ENCODE results near the gene SULT1A3. TPM values are rescaled to one million over a fixed set of nuclear protein-coding genes. Genes with fewer than 3 reads are reported as not detected.
"Not testable (repeated sequence)": the region's sequence is repeated elsewhere in the genome, so short reads cannot be mapped to it uniquely, and the experiment has no call there.

The SULT1A3 gene
- 46.4 TPM for polyA plus RNA-seq
- long read RNA-seq, donor 1, transcript SULT1A3-201 (8 exons, 1,097 nt), result major isoform, 20 of 29 reads
- long read RNA-seq, donor 1, partial matches to known transcripts, result 8 of 29 reads
- long read RNA-seq, donor 1, other reads (novel, unspliced or antisense), result 0 of 29 reads
- long read RNA-seq, donor 2, transcript SULT1A3-201 (8 exons, 1,097 nt), result major isoform, 51 of 82 reads
- long read RNA-seq, donor 2, partial matches to known transcripts, result 29 of 82 reads
- long read RNA-seq, donor 2, other reads (novel, unspliced or antisense), result 0 of 82 reads
- long read RNA-seq, donor 3, result 0 reads
- long read RNA-seq, donor 4, partial matches to known transcripts, result 0 of 4 reads
- long read RNA-seq, donor 4, other reads (novel, unspliced or antisense), result 0 of 4 reads
- long read RNA-seq, donor 5, transcript SULT1A3-201 (8 exons, 1,097 nt), result major isoform, 6 of 6 reads
- long read RNA-seq, donor 5, partial matches to known transcripts, result 0 of 6 reads
- long read RNA-seq, donor 5, other reads (novel, unspliced or antisense), result 0 of 6 reads
- long read RNA-seq, donor 6, transcript SULT1A3-201 (8 exons, 1,097 nt), result major isoform, 46 of 68 reads
- long read RNA-seq, donor 6, partial matches to known transcripts, result 21 of 68 reads
- long read RNA-seq, donor 6, other reads (novel, unspliced or antisense), result 0 of 68 reads
- long read RNA-seq, donor 7, transcript SULT1A3-201 (8 exons, 1,097 nt), result major isoform, 7 of 8 reads
- long read RNA-seq, donor 7, partial matches to known transcripts, result 0 of 8 reads
- long read RNA-seq, donor 7, other reads (novel, unspliced or antisense), result 0 of 8 reads
- long read RNA-seq, donor 8, transcript SULT1A3-201 (8 exons, 1,097 nt), result major isoform, 54 of 56 reads
- long read RNA-seq, donor 8, partial matches to known transcripts, result 0 of 56 reads
- long read RNA-seq, donor 8, other reads (novel, unspliced or antisense), result 0 of 56 reads
- long read RNA-seq, donor 9, transcript SULT1A3-201 (8 exons, 1,097 nt), result major isoform, 32 of 32 reads
- long read RNA-seq, donor 9, partial matches to known transcripts, result 0 of 32 reads
- long read RNA-seq, donor 9, other reads (novel, unspliced or antisense), result 0 of 32 reads
- long read RNA-seq, donor 10, transcript SULT1A3-201 (8 exons, 1,097 nt), result major isoform, 33 of 39 reads
- long read RNA-seq, donor 10, partial matches to known transcripts, result 6 of 39 reads
- long read RNA-seq, donor 10, other reads (novel, unspliced or antisense), result 0 of 39 reads
- long read RNA-seq, donor 11, transcript SULT1A3-201 (8 exons, 1,097 nt), result major isoform, 17 of 17 reads
- long read RNA-seq, donor 11, partial matches to known transcripts, result 0 of 17 reads
- long read RNA-seq, donor 11, other reads (novel, unspliced or antisense), result 0 of 17 reads

DNA sequence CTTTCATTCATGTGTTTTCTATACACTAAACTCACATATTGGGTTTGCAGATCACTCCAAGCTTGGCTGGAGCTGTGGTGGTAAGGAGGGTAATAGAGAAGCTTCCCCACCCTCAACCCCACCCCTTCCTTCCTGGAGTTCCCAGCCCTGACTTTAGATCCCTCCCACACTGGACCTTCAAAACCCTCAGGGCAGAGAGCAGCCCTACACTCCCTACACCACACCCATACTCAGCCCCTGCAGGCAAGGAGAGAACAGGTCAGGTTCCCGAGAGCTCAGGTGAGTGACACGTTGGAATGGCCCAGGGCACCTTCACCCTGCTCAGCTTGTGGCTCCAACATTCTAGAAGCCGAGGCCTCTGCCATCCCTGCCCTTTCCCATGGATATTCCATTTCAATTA lies at the start of gene SULT1A3:
Gene SULT1A3 (plus strand): TSS at position 207 of the 400 bp plus-strand sequence. CDS start 1,474 bp downstream, outside the sequence.
- not testable (repeated sequence) for H3K9me3 ChIP-seq (ENCODE audit: control insufficient read depth, low read depth, low read length); H3K4me1 ChIP-seq (ENCODE audit: control insufficient read depth, insufficient read depth, low read length); H3K27me3 ChIP-seq (ENCODE audit: control insufficient read depth, insufficient read depth, low read length); DNase-seq; H3K27ac ChIP-seq (ENCODE audit: low read length); H3K36me3 ChIP-seq (ENCODE audit: control insufficient read depth, insufficient read depth, low read length); H3K4me3 ChIP-seq (ENCODE audit: low read length)
- no CpG with 5 or more reads among the region's 3 CpGs for WGBS (ENCODE audit: insufficient coverage, low lambda C conversion rate)

DNA sequence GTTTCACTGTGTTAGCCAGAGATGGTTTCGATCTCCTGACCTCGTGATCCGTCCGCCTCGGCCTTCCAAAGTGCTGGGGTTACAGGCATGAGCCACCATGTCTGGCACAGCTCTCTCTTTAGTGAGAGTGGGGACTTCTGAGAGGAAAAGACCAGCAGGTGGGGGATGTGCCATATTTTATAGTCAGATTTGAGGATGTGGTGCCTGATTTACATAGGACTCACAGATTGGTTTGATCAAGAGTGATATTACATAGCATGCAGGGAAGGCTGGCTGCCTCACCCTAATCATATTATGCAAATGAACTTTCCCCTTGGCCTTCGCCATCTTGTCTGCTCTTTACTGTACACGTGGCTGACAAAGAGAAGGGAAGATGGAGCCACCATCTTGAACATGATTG lies 48.0 kb upstream of the SULT1A3 start:
- Histone ChIP-seq H3K27ac (ENCODE audit: low read length) (no peak overlapping the region), H3K4me3 (ENCODE audit: low read length) (no peak overlapping the region), H3K27me3 (ENCODE audit: control insufficient read depth, insufficient read depth, low read length) (no peaks in the 10 kb centered on the region), H3K36me3 (ENCODE audit: control insufficient read depth, insufficient read depth, low read length) (no peaks in the 10 kb centered on the region), H3K9me3 (ENCODE audit: control insufficient read depth, low read depth, low read length) (peaks cover 9% of the 10 kb centered on the region), H3K4me1 (ENCODE audit: control insufficient read depth, insufficient read depth, low read length) (no peaks in the 10 kb centered on the region)
- WGBS (ENCODE audit: insufficient coverage, low lambda C conversion rate), result no CpG with 5 or more reads among the region's 7 CpGs
- DNase-seq, result no peak

DNA sequence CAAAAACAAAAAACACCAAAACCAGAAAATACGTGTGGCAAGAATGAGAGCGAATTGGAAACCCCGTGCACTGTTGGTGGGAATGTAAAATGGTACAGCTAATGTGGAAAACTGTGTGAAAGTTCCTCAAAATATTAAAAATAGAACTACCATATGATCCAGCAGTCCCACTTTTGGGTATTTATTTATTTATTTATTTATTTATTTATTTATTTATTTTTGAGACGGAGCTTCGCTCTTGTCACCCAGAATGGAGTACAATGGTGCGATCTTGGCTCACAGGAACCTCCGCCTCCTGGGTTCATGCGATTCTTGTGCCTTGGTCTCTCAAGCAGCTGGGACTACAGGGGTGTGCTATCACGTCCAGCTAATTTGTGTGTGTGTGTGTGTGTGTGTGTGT lies 46.5 kb upstream of the SULT1A3 start:
- no peaks in the 10 kb centered on the region for H3K27me3 ChIP-seq (ENCODE audit: control insufficient read depth, insufficient read depth, low read length)
- no CpG with 5 or more reads among the region's 9 CpGs for WGBS (ENCODE audit: insufficient coverage, low lambda C conversion rate)
- H3K36me3 ChIP-seq (ENCODE audit: control insufficient read depth, insufficient read depth, low read length), result no peaks in the 10 kb centered on the region
- H3K4me1 ChIP-seq (ENCODE audit: control insufficient read depth, insufficient read depth, low read length), result no peaks in the 10 kb centered on the region
- no peak overlapping the region for H3K4me3 ChIP-seq (ENCODE audit: low read length)
- DNase-seq, result no peak
- peaks cover 9% of the 10 kb centered on the region for H3K9me3 ChIP-seq (ENCODE audit: control insufficient read depth, low read depth, low read length)
- H3K27ac ChIP-seq (ENCODE audit: low read length), result no peak overlapping the region

DNA sequence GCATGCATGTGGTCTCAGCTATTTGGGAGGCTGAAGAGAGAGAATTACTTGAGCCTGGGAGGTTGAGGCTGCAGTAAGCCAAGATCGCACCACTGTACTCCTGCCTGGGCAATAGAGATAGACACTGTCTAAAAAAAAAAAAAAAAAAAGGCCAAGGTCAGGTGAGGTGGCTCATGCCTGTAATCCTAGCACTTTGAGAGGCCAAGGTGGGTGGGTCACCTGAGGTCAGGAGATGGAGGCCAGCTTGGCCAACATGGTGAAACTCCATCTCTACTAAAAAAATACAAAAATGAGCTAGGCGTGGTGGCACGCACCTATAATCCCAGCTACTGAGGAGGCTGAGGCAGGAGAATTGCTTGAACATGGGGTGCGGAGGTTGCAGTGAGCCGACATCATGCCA lies 43.9 kb upstream of the SULT1A3 start:
- no CpG with 5 or more reads among the region's 5 CpGs for WGBS (ENCODE audit: insufficient coverage, low lambda C conversion rate)
- Histone ChIP-seq H3K4me1 (ENCODE audit: control insufficient read depth, insufficient read depth, low read length) (no peaks in the 10 kb centered on the region), H3K27me3 (ENCODE audit: control insufficient read depth, insufficient read depth, low read length) (no peaks in the 10 kb centered on the region), H3K4me3 (ENCODE audit: low read length) (no peak overlapping the region), H3K27ac (ENCODE audit: low read length) (no peak overlapping the region), H3K9me3 (ENCODE audit: control insufficient read depth, low read depth, low read length) (no peaks in the 10 kb centered on the region), H3K36me3 (ENCODE audit: control insufficient read depth, insufficient read depth, low read length) (no peaks in the 10 kb centered on the region)
- DNase-seq, result no peak

DNA sequence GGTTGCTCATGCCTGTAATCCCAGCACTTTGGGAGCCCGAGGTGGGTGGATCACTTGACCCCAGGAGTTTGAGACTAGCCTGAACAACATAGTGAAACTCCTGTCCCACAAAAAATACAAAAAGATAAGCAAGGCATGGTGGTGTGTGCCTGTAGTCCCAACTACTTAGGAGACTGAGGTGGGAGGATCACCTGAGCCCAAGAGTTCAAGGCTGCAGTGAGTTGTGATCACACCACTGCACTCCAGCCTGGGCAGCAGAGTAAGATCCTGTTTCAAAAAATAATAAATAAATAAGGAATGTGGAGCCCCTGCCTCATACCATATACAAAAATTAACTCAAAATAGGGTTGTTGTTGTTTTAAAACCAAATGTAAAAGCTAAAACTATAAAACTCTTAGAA lies 41.8 kb upstream of the SULT1A3 start:
- no CpG with 5 or more reads among the region's 1 CpG for WGBS (ENCODE audit: insufficient coverage, low lambda C conversion rate)

DNA sequence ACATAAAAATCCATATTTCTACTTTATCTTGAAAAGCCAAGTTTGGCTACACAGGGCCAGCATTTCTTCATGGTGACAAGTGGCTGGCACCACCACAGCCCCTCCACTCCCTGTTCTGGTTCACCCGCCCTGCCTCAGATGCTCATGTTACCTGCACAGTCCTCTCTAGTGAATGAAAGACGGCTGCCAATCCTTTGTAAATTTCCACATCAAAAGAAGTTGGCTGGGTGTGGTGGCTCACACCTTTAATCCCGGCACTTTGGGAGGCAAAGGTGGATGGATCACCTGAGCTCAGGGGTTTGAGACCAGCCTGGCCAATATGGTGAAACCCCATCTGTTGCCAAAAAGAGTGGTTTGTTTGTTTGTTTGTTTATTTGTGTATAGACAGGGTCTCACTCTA lies 35.5 kb upstream of the SULT1A3 start:
- H3K4me3 ChIP-seq (ENCODE audit: low read length), result no peak overlapping the region
- no CpG with 5 or more reads among the region's 3 CpGs for WGBS (ENCODE audit: insufficient coverage, low lambda C conversion rate)
- no peaks in the 10 kb centered on the region for H3K27me3 ChIP-seq (ENCODE audit: control insufficient read depth, insufficient read depth, low read length)
- H3K36me3 ChIP-seq (ENCODE audit: control insufficient read depth, insufficient read depth, low read length), result no peaks in the 10 kb centered on the region
- no peaks in the 10 kb centered on the region for H3K9me3 ChIP-seq (ENCODE audit: control insufficient read depth, low read depth, low read length)
- H3K4me1 ChIP-seq (ENCODE audit: control insufficient read depth, insufficient read depth, low read length), result no peaks in the 10 kb centered on the region
- no peak overlapping the region for H3K27ac ChIP-seq (ENCODE audit: low read length)
- DNase-seq, result no peak

More for the DNA sequence above, 41.8 kb upstream of the SULT1A3 start:
- DNase-seq, result no peak
- Histone ChIP-seq H3K27me3 (ENCODE audit: control insufficient read depth, insufficient read depth, low read length) (no peaks in the 10 kb centered on the region), H3K36me3 (ENCODE audit: control insufficient read depth, insufficient read depth, low read length) (no peaks in the 10 kb centered on the region), H3K27ac (ENCODE audit: low read length) (no peak overlapping the region), H3K9me3 (ENCODE audit: control insufficient read depth, low read depth, low read length) (no peaks in the 10 kb centered on the region), H3K4me3 (ENCODE audit: low read length) (no peak overlapping the region), H3K4me1 (ENCODE audit: control insufficient read depth, insufficient read depth, low read length) (no peaks in the 10 kb centered on the region)

DNA sequence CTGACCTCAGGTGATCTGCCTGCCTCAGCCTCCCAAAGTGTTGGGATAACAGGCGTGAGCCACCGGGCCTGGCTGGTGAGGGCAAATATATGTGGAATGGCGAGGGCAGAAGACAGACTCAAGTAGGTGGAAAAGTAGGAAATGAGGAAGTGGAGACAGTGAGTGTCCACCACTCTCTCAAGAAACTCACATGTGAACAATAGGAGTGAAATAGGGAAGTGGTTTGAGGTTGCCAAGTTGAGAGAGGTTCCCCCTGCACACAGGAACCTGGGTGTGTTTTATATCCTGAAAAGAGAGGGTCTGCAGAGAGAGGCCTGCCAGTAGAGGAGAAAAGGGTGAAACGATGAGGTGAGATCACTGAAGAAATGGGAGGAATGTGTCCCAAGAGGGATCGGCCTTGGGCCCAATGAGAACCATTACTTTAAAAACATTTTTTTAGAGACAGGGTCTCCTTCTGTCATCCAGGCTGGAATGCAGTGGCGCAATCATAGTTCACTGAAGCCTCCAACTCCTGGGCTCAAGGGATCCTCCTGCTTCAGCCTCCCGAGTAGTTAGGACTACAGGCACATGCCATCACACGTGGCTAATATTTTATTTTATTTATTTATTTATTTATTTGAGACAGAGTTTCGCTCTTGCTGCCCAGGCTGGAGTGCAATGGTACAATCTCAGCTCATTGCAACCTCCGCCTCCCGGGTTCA lies 32.7 kb upstream of the SULT1A3 start:
- no peak for DNase-seq
- Histone ChIP-seq H3K4me1 (ENCODE audit: control insufficient read depth, insufficient read depth, low read length) (no peaks in the 10 kb centered on the region), H3K27ac (ENCODE audit: low read length) (no peak overlapping the region), H3K9me3 (ENCODE audit: control insufficient read depth, low read depth, low read length) (no peaks in the 10 kb centered on the region), H3K4me3 (ENCODE audit: low read length) (no peak overlapping the region), H3K36me3 (ENCODE audit: control insufficient read depth, insufficient read depth, low read length) (no peaks in the 10 kb centered on the region), H3K27me3 (ENCODE audit: control insufficient read depth, insufficient read depth, low read length) (no peaks in the 10 kb centered on the region)
- no CpG with 5 or more reads among the region's 11 CpGs for WGBS (ENCODE audit: insufficient coverage, low lambda C conversion rate)

DNA sequence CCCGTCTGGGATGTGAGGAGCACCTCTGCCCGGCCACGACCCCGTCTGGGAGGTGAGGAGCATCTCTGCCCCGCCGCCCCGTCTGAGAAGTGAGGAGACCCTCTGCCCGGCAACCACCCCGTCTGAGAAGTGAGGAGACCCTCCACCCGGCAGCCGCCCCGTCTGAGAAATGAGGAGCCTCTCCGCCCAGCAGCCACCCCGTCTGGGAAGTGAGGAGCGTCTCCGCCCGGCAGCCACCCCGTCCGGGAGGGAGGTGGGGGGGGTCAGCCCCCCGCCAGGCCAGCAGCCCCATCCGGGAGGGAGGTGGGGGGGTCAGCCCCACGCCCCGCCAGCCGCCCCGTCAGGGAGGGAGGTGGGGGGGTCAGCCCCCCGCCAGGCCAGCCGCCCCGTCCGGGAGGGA lies 30.3 kb upstream of the SULT1A3 start:
- H3K36me3 ChIP-seq (ENCODE audit: control insufficient read depth, insufficient read depth, low read length); H3K4me3 ChIP-seq (ENCODE audit: low read length); DNase-seq; H3K27me3 ChIP-seq (ENCODE audit: control insufficient read depth, insufficient read depth, low read length); H3K9me3 ChIP-seq (ENCODE audit: control insufficient read depth, low read depth, low read length); H3K27ac ChIP-seq (ENCODE audit: low read length); H3K4me1 ChIP-seq (ENCODE audit: control insufficient read depth, insufficient read depth, low read length): not testable (repeated sequence)
- WGBS (ENCODE audit: insufficient coverage, low lambda C conversion rate), result no CpG with 5 or more reads among the region's 29 CpGs

DNA sequence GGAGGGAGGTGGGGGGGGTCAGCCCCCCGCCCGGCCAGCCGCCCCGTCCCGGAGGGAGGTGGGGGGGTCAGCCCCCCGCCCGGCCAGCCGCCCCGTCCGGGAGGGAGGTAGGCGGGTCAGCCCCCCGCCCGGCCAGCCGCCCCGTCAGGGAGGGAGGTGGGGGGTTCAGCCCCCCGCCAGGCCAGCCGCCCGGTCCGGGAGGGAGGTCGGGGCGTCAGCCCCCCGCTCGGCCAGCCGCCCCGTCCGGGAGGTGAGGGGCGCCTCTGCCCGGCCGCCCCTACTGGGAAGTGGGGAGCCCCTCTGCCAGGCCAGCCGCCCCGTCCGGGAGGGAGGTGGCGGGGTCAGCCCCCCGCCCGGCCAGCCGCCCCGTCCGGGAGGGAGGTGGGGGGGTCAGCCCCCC lies 29.6 kb upstream of the SULT1A3 start:
- not testable (repeated sequence) for H3K27ac ChIP-seq (ENCODE audit: low read length); DNase-seq; H3K4me1 ChIP-seq (ENCODE audit: control insufficient read depth, insufficient read depth, low read length); H3K9me3 ChIP-seq (ENCODE audit: control insufficient read depth, low read depth, low read length); H3K27me3 ChIP-seq (ENCODE audit: control insufficient read depth, insufficient read depth, low read length); H3K4me3 ChIP-seq (ENCODE audit: low read length); H3K36me3 ChIP-seq (ENCODE audit: control insufficient read depth, insufficient read depth, low read length)
- no CpG with 5 or more reads among the region's 38 CpGs for WGBS (ENCODE audit: insufficient coverage, low lambda C conversion rate)
